Activated T-cell treated with anti-CD3 and anti-CD28 coated beads, Interleukin-2, amount 50 U/mL, for 72 hours (primary cell): ENCODE measurements around the gene IL27RA. TPM values are rescaled to one million over a fixed set of nuclear protein-coding genes. Genes with fewer than 3 reads are reported as not detected.

ENCODE experiments used
- ATAC-seq, 2 donors: fragments of 150-1000 bp; cut with Tn5 transposase; replicated peaks in 1 of 2; 2 replicates each; pipeline ENCODE4 v1.10.0; 2021; ENCODE audit warnings: moderate library complexity in 2 of 2, mild to moderate bottlenecking in 1 of 2
- DNase-seq, 2 donors: peaks; one replicate each; pipeline ENCODE4 v3.0.0; 2021 to 2022; ENCODE audit warnings: mixed read lengths in 1 of 2
- H3K27ac Mint-ChIP-seq: one replicate; pipeline ENCODE4 v1.8.0; 2022; ENCODE audit warnings: mild to moderate bottlenecking, moderate library complexity, mixed read lengths
- H3K27me3 Mint-ChIP-seq: one replicate; pipeline ENCODE4 v1.8.0; 2022; ENCODE audit warnings: low read depth, mixed read lengths
- H3K36me3 Mint-ChIP-seq, 2 donors: one replicate each; pipeline ENCODE4 v1.8.0; 2022; ENCODE audit warnings: mixed read lengths in 2 of 2, mild to moderate bottlenecking in 1 of 2; ENCODE audit not compliant: insufficient read depth in 2 of 2
- H3K4me1 Mint-ChIP-seq: one replicate; pipeline ENCODE4 v1.8.0; 2022; ENCODE audit warnings: low read depth, mixed read lengths
- H3K4me3 Mint-ChIP-seq, 2 donors: one replicate each; pipeline ENCODE4 v1.8.0; 2022; ENCODE audit warnings: mild to moderate bottlenecking in 2 of 2, mixed read lengths in 2 of 2, moderate library complexity in 2 of 2
- H3K9me3 Mint-ChIP-seq, 2 donors: one replicate each; pipeline ENCODE4 v1.8.0; 2022; ENCODE audit warnings: mixed read lengths in 2 of 2
- total RNA-seq, 2 donors: library from RNA; stranded (reverse); gene quantifications; one replicate each; pipeline ENCODE4 v1.2.3, GENCODE V29; 2022

IL27RA gene
- total RNA-seq, 2 donors from 2014 or later: 67.0 to 75.2 TPM

- Mint-ChIP-seq H3K9me3 (no peaks in the 10 kb centered on the region), H3K36me3 (peaks cover 3 to 8% of the 10 kb centered on the region in 2 donors), H3K27me3 (no peaks in the 10 kb centered on the region), H3K4me3 (no peak overlapping the region), H3K27ac (no peak overlapping the region), H3K4me1 (peaks cover 9% of the 10 kb centered on the region)
- no peak for ATAC-seq
- DNase-seq: no peak
Observed at GRCh38 chr19:13993590-13994300, 37.8 kb upstream of the IL27RA start.

DNA sequence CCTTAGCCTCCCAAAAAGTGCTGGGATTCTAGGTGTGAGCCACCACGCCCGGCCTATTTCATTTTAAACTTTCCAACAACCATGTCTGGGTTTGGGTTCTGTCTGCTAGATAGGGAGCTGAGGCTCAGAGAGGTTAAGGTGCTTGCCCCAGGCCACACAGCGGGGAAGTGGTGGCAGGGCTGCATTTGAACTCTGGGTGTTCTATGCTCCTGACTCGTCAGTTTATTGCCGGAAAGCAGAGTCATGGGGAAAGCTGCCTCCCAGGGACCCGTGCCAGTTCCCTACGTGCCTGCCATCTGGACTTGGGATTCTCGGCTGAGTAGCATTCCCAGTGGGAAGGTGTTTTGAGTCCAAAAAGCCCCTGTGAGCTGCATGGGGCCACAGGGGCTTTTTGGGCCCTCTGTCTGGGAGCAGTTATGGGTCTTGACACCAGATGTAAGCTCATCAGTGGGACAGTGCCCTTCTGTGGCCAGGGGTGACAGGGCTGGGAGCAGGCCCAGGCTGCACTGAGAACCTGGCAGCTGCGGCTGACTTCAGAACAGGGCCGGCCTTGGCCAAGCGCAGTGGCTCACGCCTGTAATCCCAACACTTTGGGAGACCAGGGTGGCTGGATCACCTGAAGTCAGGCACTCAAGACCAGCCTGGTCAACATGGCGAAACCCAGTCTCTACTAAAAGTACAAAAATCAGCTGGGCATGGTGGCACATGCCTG lies 36.4 kb upstream of the IL27RA start:
- Mint-ChIP-seq H3K4me1 (no peaks in the 10 kb centered on the region), H3K4me3 (no peak overlapping the region), H3K36me3 (peaks cover 6 to 16% of the 10 kb centered on the region in 2 donors), H3K9me3 (no peaks in the 10 kb centered on the region), H3K27me3 (no peaks in the 10 kb centered on the region), H3K27ac (no peak overlapping the region)
- ATAC-seq: no peak
- DNase-seq: no peak

DNA sequence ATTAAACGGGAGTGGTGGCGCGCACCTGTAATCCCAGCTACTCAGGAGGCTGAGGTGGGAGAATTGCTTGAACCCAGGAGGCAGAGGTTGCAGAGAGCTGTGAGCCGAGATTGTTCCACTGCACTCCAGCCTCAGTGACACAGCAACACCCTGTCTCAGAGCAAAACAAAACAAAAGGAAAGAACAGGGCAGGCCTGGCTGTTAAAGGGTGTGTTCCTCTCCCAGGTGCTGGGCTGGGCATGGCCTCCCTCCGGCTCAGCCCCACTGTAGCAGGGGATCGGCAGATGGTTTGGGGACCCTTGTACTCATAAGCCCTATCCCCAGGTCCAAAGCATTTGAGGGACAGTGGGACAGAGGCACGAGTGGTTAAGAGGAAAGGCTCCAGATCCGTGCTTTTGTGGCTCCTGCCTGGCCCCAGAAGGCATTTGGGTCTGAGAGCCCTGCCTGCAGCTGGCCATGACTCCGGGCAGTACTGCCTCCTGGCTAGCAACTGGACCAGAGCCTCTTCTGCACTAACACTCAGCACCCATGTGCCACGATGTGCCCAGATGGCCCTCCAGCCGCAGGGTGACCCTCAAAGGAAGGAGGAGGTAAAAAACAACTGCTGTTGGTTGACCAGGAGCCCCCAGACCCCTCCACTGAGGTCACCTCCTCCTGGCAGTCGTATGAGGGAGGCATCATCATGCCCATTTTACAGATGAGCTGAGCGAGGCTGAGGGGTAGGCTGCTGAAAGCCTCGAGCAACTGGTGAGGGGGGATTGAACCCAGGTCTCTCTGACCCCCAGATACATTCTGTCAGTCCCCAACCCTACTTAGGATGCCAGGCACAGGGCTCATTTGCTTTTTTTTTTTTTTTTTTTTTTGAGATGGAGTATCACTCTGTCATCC lies 35.4 kb upstream of the IL27RA start:
- no peak overlapping the region for H3K27ac Mint-ChIP-seq
- peaks cover 8% of the 10 kb centered on the region for H3K4me1 Mint-ChIP-seq
- no peak for DNase-seq
- no peaks in the 10 kb centered on the region for H3K27me3 Mint-ChIP-seq
- H3K36me3 Mint-ChIP-seq: peaks cover 10 to 16% of the 10 kb centered on the region in 2 donors
- no peak for ATAC-seq
- no peaks in the 10 kb centered on the region for H3K9me3 Mint-ChIP-seq
- no peak overlapping the region for H3K4me3 Mint-ChIP-seq

- DNase-seq (no peak), ATAC-seq (no peak)
- Mint-ChIP-seq H3K27ac (no peak overlapping the region), H3K36me3 (peaks cover 10 to 16% of the 10 kb centered on the region in 2 donors), H3K4me1 (peaks cover 17% of the 10 kb centered on the region), H3K9me3 (no peaks in the 10 kb centered on the region), H3K4me3 (no peak overlapping the region), H3K27me3 (no peaks in the 10 kb centered on the region)
Observed at GRCh38 chr19:13996928-13997630, 34.5 kb upstream of the IL27RA start.

- H3K27me3 Mint-ChIP-seq: no peaks in the 10 kb centered on the region
- no peaks in the 10 kb centered on the region for H3K9me3 Mint-ChIP-seq
- H3K36me3 Mint-ChIP-seq: peaks cover 8 to 14% of the 10 kb centered on the region in 2 donors
- no peak overlapping the region for H3K4me3 Mint-ChIP-seq
- DNase-seq (no peak), ATAC-seq (no peak)
- peaks cover 22% of the 10 kb centered on the region for H3K4me1 Mint-ChIP-seq
- H3K27ac Mint-ChIP-seq: no peak overlapping the region
Observed at GRCh38 chr19:13997631-13997962, 34.0 kb upstream of the IL27RA start.

GRCh38 chr19:13998426-13998825 lies 33.1 kb upstream of the IL27RA start:
- Mint-ChIP-seq H3K27me3 (no peaks in the 10 kb centered on the region), H3K4me3 (no peak overlapping the region), H3K36me3 (peaks cover 8 to 14% of the 10 kb centered on the region in 2 donors), H3K9me3 (no peaks in the 10 kb centered on the region), H3K4me1 (peaks cover 31% of the 10 kb centered on the region), H3K27ac (no peak overlapping the region)
- DNase-seq (no peak), ATAC-seq (no peak)

- Mint-ChIP-seq H3K27ac (no peak overlapping the region), H3K4me1 (peaks cover 35% of the 10 kb centered on the region), H3K27me3 (no peaks in the 10 kb centered on the region), H3K9me3 (no peaks in the 10 kb centered on the region), H3K4me3 (no peak overlapping the region), H3K36me3 (peaks cover 8 to 14% of the 10 kb centered on the region in 2 donors)
- no peak for DNase-seq
- ATAC-seq: no peak
Observed at GRCh38 chr19:13999085-13999484, 32.5 kb upstream of the IL27RA start.

DNA sequence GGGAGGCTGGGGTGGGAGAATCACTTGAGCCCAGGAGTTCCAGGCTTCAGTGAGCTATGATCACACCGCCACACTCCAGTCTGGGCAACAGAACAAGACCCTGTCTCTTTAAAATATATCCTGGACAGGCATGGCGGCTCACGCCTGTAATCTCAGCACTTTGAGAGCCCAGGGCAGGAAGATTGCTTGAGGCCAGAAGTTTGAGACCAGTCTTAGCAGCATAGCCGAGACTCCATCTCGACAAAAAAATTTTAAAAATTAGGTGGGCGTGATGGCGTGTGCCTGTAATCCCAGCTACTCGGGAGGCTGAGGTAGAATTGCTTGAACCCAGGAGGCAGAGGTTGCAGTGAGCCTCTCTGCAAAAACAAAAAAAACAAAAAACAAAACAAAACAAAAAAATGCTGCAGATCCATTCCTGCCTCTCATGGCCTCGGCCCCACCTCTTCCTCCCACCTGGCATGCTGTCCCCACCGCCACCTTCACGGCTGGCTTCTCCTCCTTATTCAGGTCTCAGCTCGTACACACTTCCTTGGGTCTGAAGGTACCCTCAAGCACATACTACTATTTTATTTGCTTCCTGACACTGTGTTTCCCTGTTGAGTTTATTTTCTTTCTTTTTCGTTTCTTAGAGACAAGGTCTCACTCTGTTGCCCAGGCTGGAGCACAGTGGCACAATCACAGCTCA lies 30.7 kb upstream of the IL27RA start:
- Mint-ChIP-seq H3K4me1 (peaks cover 48% of the 10 kb centered on the region), H3K9me3 (no peaks in the 10 kb centered on the region), H3K27me3 (no peaks in the 10 kb centered on the region), H3K4me3 (peak overlapping the region; percentile 48 to 53), H3K27ac (peak overlapping the region; percentile 98), H3K36me3 (peaks cover 8 to 14% of the 10 kb centered on the region in 2 donors)
- ATAC-seq (no peak), DNase-seq (no peak)

GRCh38 chr19:14002571-14003250 lies 28.9 kb upstream of the IL27RA start:
- Mint-ChIP-seq H3K27me3 (no peaks in the 10 kb centered on the region), H3K27ac (peak overlapping the region; percentile 98), H3K4me1 (peaks cover 48% of the 10 kb centered on the region), H3K4me3 (peak overlapping the region; percentile 78 to 89), H3K36me3 (peaks cover 8 to 14% of the 10 kb centered on the region in 2 donors), H3K9me3 (no peaks in the 10 kb centered on the region)
- ATAC-seq (no peak), DNase-seq (no peak)

DNA sequence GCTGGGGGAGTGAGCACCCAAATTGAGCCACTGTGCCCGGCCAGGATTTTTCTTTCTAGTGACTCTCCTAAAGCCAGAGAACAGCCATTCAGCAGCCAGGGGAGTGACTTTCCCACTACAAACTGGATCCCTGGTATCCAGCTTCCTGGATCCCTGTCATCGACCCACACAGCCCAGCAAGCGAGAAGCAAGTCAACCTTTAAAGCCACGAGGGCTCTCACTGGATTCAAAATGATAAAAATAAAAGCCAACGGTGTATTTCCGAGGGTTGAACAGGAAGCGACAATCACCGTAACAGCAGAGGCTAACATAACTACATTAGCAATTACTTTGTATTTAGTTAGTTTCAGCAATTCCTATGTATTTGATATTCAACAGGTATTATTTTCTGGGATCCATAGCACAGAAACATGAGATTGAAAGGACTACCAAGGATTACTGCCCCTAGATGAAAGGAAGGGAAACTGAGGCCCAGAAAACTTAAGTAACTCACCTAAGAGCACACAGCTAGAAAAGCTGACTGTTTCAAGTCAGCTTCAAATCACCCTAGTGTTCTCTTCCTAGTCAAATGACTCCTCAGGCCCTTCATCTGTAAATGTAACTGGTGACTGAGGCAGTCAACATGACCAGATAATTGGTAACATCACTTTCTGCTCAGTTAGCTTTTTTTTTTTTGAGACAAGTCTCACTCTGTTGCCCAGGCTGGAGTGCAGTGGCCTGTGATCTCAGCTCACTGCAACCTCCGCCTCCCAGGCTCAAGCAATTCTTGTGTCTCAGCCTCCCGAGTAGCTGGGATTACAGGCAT lies 28.1 kb upstream of the IL27RA start:
- DNase-seq (no peak), ATAC-seq (no peak)
- no peaks in the 10 kb centered on the region for H3K27me3 Mint-ChIP-seq
- H3K4me3 Mint-ChIP-seq: peak overlapping the region; percentile 78 to 89
- H3K9me3 Mint-ChIP-seq: no peaks in the 10 kb centered on the region
- H3K4me1 Mint-ChIP-seq: peaks cover 48% of the 10 kb centered on the region
- H3K27ac Mint-ChIP-seq: peak overlapping the region; percentile 98
- H3K36me3 Mint-ChIP-seq: peaks cover 8 to 13% of the 10 kb centered on the region in 2 donors

DNA sequence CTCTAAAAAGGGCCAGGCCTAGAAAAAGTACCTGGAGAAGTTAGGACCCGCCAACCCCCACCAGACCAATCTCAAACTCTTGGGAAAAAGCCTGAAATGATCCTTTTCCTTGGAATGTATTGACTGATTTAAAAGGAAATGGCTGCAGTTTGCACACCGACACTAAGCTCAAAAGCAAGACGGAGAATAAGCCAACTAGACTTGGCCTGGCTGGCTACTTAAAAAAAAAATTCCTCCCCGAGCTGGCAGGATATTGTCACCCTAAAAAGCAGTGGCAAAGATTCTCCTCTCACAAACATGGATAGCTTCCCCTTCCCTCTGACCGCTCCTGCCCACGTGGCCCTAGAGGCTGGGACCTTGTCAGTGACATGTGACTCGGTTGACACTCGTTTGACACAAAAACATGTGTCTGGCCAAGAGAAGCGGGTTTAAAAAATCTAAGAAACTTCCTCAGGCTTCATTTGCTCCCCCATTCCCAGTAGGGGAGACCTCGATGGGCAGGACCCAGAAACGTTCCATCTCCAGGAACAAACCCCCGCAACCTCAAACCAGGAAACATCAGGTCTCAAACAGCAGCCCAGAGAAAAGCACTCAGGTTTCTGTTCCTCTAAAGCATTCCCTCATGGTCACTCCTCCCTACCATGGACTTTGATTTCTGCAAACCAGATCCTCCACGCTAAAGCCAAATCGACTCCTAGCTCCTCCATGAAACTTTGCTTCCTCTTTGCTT lies 26.8 kb upstream of the IL27RA start:
- ATAC-seq: no peak
- peak overlapping the region; percentile 81 to 87 for H3K4me3 Mint-ChIP-seq
- H3K27ac Mint-ChIP-seq: peak overlapping the region; percentile 83
- H3K4me1 Mint-ChIP-seq: peaks cover 48% of the 10 kb centered on the region
- peaks cover 4 to 5% of the 10 kb centered on the region in 2 donors for H3K36me3 Mint-ChIP-seq
- no peaks in the 10 kb centered on the region for H3K27me3 Mint-ChIP-seq
- DNase-seq: no peak
- no peaks in the 10 kb centered on the region for H3K9me3 Mint-ChIP-seq
